CD8-positive, alpha-beta memory T cell (primary cell): ENCODE measurements around the gene DCLK2. TPM values are rescaled to one million over a fixed set of nuclear protein-coding genes. Genes with fewer than 3 reads are reported as not detected.
"Not testable (repeated sequence)": the region's sequence is repeated elsewhere in the genome, so short reads cannot be mapped to it uniquely, and the experiment has no call there.

Source experiments
- CTCF ChIA-PET: fragments of 350-600 bp; sonication (Branson Sonifier 250); formaldehyde crosslinking; loops from one replicate; lab custom pipeline; 2021; ENCODE audit warnings: antibody characterized with exemption; lab: Charles Lee
- POLR2A ChIA-PET: fragments of 350-600 bp; sonication (Branson Sonifier 250); formaldehyde crosslinking; loops from one replicate; lab custom pipeline; 2021; ENCODE audit warnings: antibody characterized with exemption; lab: Charles Lee
- DNase-seq, 5 donors: peaks; one replicate each; pipeline versions ENCODE4 v3.0.0 to v3.0.0-alpha.2; 2020 to 2022; ENCODE audit warnings: mixed read lengths in 1 of 5
- H3K27ac ChIP-seq: one replicate; pipeline ENCODE4 v1.7.0; 2013; ENCODE audit warnings: low read depth, mild to moderate bottlenecking, low read length, moderate library complexity
- H3K27me3 ChIP-seq: 2 replicates; pipeline ENCODE4 v1.7.0; 2013; ENCODE audit warnings: low read length, mild to moderate bottlenecking; ENCODE audit not compliant: insufficient read depth, poor library complexity, severe bottlenecking
- H3K36me3 ChIP-seq: 2 replicates; pipeline ENCODE4 v1.7.0; 2013; ENCODE audit warnings: mild to moderate bottlenecking, low read length, moderate library complexity; ENCODE audit not compliant: insufficient read depth
- H3K4me1 ChIP-seq: 2 replicates; pipeline ENCODE4 v1.7.0; 2013; ENCODE audit warnings: mild to moderate bottlenecking, low read length, moderate library complexity; ENCODE audit not compliant: insufficient read depth
- H3K4me3 ChIP-seq: 2 replicates; pipeline ENCODE4 v1.7.0; 2013; ENCODE audit warnings: mild to moderate bottlenecking, low read length
- H3K9me3 ChIP-seq: 2 replicates; pipeline ENCODE4 v1.7.0; 2013; ENCODE audit warnings: mild to moderate bottlenecking, low read length
- H3K27ac Mint-ChIP-seq, 8 donors: one replicate each; pipeline ENCODE4 v1.8.0; 2020 to 2021; ENCODE audit warnings: mixed read lengths in 8 of 8, mild to moderate bottlenecking in 6 of 8, inconsistent platforms in 3 of 8, moderate library complexity in 3 of 8
- H3K27me3 Mint-ChIP-seq, 2 donors: one replicate each; pipeline ENCODE4 v1.8.0; 2020 to 2021; ENCODE audit warnings: mixed read lengths in 2 of 2, mild to moderate bottlenecking in 1 of 2, moderate library complexity in 1 of 2
- H3K36me3 Mint-ChIP-seq, 3 donors: one replicate each; pipeline ENCODE4 v1.8.0; 2020 to 2021; ENCODE audit warnings: mixed read lengths in 3 of 3, inconsistent platforms in 1 of 3, mild to moderate bottlenecking in 1 of 3
- H3K4me1 Mint-ChIP-seq, 3 donors: one replicate each; pipeline ENCODE4 v1.8.0; 2020 to 2021; ENCODE audit warnings: mixed read lengths in 3 of 3, inconsistent platforms in 1 of 3, mild to moderate bottlenecking in 1 of 3
- H3K4me3 Mint-ChIP-seq, 7 donors: one replicate each; pipeline ENCODE4 v1.8.0; 2020 to 2021; ENCODE audit warnings: mixed read lengths in 7 of 7, mild to moderate bottlenecking in 6 of 7, moderate library complexity in 4 of 7, inconsistent platforms in 2 of 7
- H3K9me3 Mint-ChIP-seq, 5 donors: one replicate each; pipeline ENCODE4 v1.8.0; 2020 to 2022; ENCODE audit warnings: mixed read lengths in 5 of 5, mild to moderate bottlenecking in 3 of 5, moderate library complexity in 2 of 5, inconsistent platforms in 1 of 5
- polyA plus RNA-seq: library from polyadenylated mRNA; unstranded; fragments of 300-500 nt; fragmentation: Illumina TruSeq; gene quantifications from one replicate; pipeline ENCODE4 v1.2.3, GENCODE V29; 2021
- total RNA-seq, 2 experiments: library from RNA; stranded (reverse); gene quantifications; one replicate each; pipeline ENCODE4 v1.2.3, GENCODE V29; 2021

The DCLK2 gene
- total and polyA plus RNA-seq, 3 experiments from 2014 or later = not detected

DNA sequence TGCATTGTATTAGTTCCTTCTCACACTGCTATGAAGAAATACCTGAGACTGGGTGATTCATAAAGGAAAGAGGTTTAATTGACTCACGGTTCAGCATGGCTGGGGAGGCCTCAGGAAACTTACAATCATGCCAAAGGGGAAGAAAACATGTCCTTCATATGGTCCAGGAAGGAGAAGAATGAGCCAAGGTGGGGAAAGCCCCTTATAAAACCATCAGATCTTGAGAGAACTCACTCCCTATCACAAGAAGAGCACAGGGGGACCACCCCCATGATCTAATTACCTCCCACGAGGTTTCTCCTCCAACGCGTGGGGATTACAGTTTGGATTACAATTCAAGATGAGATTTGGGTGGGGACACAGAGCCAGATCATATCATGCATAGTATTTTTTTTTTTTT is 106.8 kb downstream of the DCLK2 start:
- H3K9me3 ChIP-seq, H3K4me3 ChIP-seq, H3K36me3 ChIP-seq, H3K4me1 Mint-ChIP-seq, H3K27ac Mint-ChIP-seq, H3K4me3 Mint-ChIP-seq, H3K4me1 ChIP-seq, H3K36me3 Mint-ChIP-seq, DNase-seq, CTCF ChIA-PET, H3K9me3 Mint-ChIP-seq, H3K27me3 ChIP-seq, POLR2A ChIA-PET, H3K27ac ChIP-seq: not testable (repeated sequence)
- H3K27me3 Mint-ChIP-seq = peaks cover 8 to 34% of the 10 kb centered on the region in 2 donors

DNA sequence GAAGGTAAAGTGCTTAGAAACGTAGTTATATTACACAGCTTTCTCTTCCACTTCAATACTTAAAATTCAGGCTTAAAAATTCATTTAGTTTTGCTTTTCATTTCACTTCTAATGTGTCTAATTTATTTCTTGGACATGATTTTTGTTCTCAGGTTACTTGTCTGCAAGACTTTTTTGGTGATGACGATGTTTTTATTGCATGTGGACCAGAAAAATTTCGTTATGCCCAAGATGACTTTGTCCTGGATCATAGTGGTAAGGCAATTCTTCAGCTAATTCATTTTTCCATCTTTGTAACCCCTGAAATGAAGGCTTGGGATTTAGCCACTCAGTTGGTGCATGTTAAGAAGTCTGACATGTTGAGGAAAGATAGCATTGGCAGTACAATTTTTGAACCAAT is 114.7 kb downstream of the DCLK2 start:
- H3K36me3 Mint-ChIP-seq = no peaks in the 10 kb centered on the region
- peaks cover 0 to 3% (median 2%) of the 10 kb centered on the region in 3 donors for H3K4me1 Mint-ChIP-seq
- H3K9me3 ChIP-seq = no peaks in the 10 kb centered on the region
- no peaks in the 10 kb centered on the region for H3K9me3 Mint-ChIP-seq
- no peak overlapping the region for H3K27ac ChIP-seq
- ChIA-PET CTCF (no interaction called here), POLR2A (no interaction called here)
- no peak overlapping the region for H3K4me3 Mint-ChIP-seq
- H3K4me3 ChIP-seq = no peak overlapping the region
- no peaks in the 10 kb centered on the region for H3K4me1 ChIP-seq
- no peak overlapping the region for H3K27ac Mint-ChIP-seq
- DNase-seq = no peak
- no peaks in the 10 kb centered on the region for H3K36me3 ChIP-seq
- no peaks in the 10 kb centered on the region for H3K27me3 ChIP-seq
- peaks cover 0 to 3% of the 10 kb centered on the region in 2 donors for H3K27me3 Mint-ChIP-seq

DNA sequence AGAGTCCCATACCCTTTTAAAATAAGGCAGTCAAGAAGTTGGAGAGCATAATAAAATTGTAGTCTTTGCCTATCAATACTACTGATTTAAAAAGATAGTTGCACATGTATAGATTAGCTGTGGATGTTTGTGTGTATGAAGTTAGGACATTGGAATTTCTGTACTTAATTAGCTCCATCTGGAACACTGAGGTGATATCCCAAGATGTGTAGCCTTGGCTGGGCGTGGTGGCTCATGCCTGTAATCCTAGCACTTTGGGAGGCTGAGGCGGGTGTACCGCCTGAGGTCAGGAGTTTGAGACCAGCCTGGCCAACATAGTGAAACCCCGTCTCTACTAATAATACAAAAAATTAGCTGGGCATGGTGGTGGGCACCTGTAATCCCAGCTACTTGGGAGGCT is 119.0 kb downstream of the DCLK2 start:
- H3K4me1 Mint-ChIP-seq, H3K4me3 ChIP-seq, POLR2A ChIA-PET, H3K9me3 ChIP-seq, H3K9me3 Mint-ChIP-seq, H3K27me3 Mint-ChIP-seq, H3K4me1 ChIP-seq, H3K36me3 Mint-ChIP-seq, H3K4me3 Mint-ChIP-seq, CTCF ChIA-PET, H3K27ac ChIP-seq, DNase-seq, H3K36me3 ChIP-seq, H3K27ac Mint-ChIP-seq, H3K27me3 ChIP-seq: not testable (repeated sequence)

DNA sequence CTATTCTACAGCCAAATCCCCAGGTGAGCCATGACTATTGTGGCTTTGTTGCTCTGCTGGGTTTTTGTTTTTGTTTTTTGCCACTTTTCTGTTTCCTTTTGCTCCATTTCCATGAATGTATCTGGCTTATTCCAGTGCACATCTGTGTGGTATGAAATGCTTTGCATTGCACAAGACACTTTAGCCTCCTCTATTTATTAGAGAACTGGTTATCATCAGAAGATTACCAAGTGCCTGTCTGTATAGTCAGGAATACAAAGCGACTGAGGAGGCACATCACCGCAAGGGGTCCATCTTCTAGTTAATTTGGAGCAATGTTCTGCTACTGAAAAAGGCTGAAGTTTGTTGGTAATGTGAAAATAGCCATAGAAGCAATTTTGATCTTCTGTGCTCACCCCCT is 120.8 kb downstream of the DCLK2 start:
- CTCF ChIA-PET = no interaction called here
- H3K4me3 Mint-ChIP-seq = no peak overlapping the region

DNA sequence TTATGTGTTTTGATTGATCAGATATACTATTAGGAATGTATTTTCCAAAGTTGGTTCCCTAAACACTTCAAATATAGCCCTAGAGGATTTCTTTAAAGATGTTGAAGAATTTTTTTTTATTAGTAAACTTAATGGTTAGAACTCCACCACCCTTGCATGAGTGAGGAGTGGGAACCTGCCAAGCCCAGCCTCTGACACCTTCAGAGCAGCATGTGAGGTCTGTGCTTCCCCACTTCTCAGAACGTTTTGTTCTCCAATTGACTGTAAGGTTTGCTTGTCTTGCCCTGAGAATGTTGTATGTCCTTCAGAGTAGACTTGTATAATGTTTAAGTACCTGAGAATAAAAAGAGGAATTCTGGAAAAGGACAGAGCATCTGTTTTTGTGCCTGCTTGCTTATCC is 126.8 kb downstream of the DCLK2 start:
- POLR2A ChIA-PET = no interaction called here
- CTCF ChIA-PET = no interaction called here

More for the DNA sequence above, 120.8 kb downstream of the DCLK2 start:
- POLR2A ChIA-PET = no interaction called here
- no peaks in the 10 kb centered on the region for H3K27me3 ChIP-seq
- H3K9me3 Mint-ChIP-seq = no peaks in the 10 kb centered on the region
- no peak overlapping the region for H3K27ac Mint-ChIP-seq
- no peaks in the 10 kb centered on the region for H3K36me3 Mint-ChIP-seq
- H3K4me1 Mint-ChIP-seq = no peaks in the 10 kb centered on the region
- peaks cover 0 to 17% of the 10 kb centered on the region in 2 donors for H3K27me3 Mint-ChIP-seq
- H3K4me3 ChIP-seq = no peak overlapping the region
- no peak for DNase-seq
- no peaks in the 10 kb centered on the region for H3K9me3 ChIP-seq
- H3K36me3 ChIP-seq = no peaks in the 10 kb centered on the region
- no peak overlapping the region for H3K27ac ChIP-seq
- H3K4me1 ChIP-seq = no peaks in the 10 kb centered on the region

DNA sequence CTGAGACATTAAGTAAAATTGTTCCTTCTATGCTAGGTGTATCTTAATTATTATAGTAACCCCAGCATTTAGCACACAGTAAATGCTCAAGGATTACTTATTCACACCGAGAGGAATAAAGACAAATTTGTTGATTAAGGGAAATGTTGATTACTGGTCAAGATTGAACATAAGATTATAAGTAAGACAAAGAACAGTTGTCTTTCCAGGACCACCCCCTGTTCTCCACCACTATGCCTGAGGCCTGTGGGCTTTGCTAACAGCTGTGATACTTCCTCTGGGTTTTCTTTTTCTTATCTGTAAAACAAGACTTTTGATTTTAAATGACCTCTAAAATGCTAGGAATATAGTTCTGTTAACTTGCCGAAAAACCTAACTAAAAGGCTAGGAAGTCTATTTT is 128.0 kb downstream of the DCLK2 start:
- H3K36me3 ChIP-seq = no peaks in the 10 kb centered on the region
- Mint-ChIP-seq H3K4me3 (no peak overlapping the region), H3K27ac (no peak overlapping the region), H3K4me1 (no peaks in the 10 kb centered on the region), H3K27me3 (peaks cover 0 to 18% of the 10 kb centered on the region in 2 donors), H3K36me3 (no peaks in the 10 kb centered on the region), H3K9me3 (no peaks in the 10 kb centered on the region)
- no peak overlapping the region for H3K27ac ChIP-seq
- no peak for DNase-seq
- no peak overlapping the region for H3K4me3 ChIP-seq
- ChIA-PET CTCF (no interaction called here), POLR2A (no interaction called here)
- no peaks in the 10 kb centered on the region for H3K4me1 ChIP-seq
- no peaks in the 10 kb centered on the region for H3K9me3 ChIP-seq
- H3K27me3 ChIP-seq = no peaks in the 10 kb centered on the region

More for the DNA sequence above, 126.8 kb downstream of the DCLK2 start:
- no peaks in the 10 kb centered on the region for H3K4me1 ChIP-seq
- no peak overlapping the region for H3K4me3 ChIP-seq
- H3K4me1 Mint-ChIP-seq = no peaks in the 10 kb centered on the region
- no peaks in the 10 kb centered on the region for H3K36me3 Mint-ChIP-seq
- H3K9me3 ChIP-seq = no peaks in the 10 kb centered on the region
- no peak overlapping the region for H3K27ac ChIP-seq
- no peaks in the 10 kb centered on the region for H3K36me3 ChIP-seq
- DNase-seq = no peak
- no peaks in the 10 kb centered on the region for H3K9me3 Mint-ChIP-seq
- H3K27me3 Mint-ChIP-seq = peaks cover 0 to 11% of the 10 kb centered on the region in 2 donors
- H3K4me3 Mint-ChIP-seq = no peak overlapping the region
- no peaks in the 10 kb centered on the region for H3K27me3 ChIP-seq
- no peak overlapping the region for H3K27ac Mint-ChIP-seq

DNA sequence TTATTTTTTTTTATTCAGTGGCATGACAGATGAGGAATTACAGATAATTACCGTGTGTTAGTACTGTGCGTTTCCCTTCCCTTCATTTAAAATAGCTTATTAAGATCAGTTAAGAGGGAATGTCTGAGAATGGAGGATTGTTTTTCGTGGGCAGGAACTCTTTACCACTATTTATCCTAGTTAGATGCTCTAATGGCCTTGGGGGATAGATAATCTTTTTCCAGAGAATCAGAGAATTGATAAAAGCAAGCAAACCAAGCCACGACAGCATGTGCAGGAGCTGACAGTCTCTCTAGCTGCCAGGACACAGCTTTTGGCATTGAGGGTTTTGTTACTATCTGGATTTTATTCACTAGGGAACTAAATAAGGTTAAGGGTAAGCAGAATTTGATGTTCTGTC is 128.7 kb downstream of the DCLK2 start:
- H3K4me3 Mint-ChIP-seq = no peak overlapping the region
- Histone ChIP-seq H3K27me3 (no peaks in the 10 kb centered on the region), H3K4me1 (no peaks in the 10 kb centered on the region), H3K27ac (no peak overlapping the region), H3K9me3 (no peaks in the 10 kb centered on the region), H3K4me3 (no peak overlapping the region), H3K36me3 (no peaks in the 10 kb centered on the region)
- H3K27ac Mint-ChIP-seq = no peak overlapping the region
- H3K36me3 Mint-ChIP-seq = no peaks in the 10 kb centered on the region
- no peak for DNase-seq
- H3K4me1 Mint-ChIP-seq = no peaks in the 10 kb centered on the region
- POLR2A ChIA-PET = no interaction called here
- CTCF ChIA-PET = no interaction called here
- H3K9me3 Mint-ChIP-seq = no peaks in the 10 kb centered on the region
- peaks cover 0 to 23% of the 10 kb centered on the region in 2 donors for H3K27me3 Mint-ChIP-seq

DNA sequence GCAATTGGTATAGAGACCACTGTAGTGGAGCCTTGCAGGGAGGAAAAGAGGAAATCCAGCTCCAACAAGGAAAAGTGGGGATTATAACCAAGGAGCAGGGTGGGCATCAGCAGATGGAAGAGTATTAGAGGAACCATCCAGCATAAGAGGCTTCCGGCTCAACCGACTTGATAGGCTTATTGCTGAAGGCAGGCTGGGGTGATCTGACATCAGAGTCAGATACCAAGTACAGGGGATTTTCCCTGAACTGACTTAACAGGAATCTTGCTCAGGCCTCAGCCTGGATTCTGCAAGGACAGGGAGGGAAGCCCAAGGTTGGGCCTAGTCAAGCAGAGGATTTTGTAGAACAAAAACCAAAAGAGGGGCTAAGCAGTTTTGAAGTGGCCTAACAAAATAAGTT is 129.6 kb downstream of the DCLK2 start:
- Mint-ChIP-seq H3K36me3 (no peaks in the 10 kb centered on the region), H3K4me1 (no peaks in the 10 kb centered on the region), H3K27me3 (peaks cover 0 to 22% of the 10 kb centered on the region in 2 donors), H3K9me3 (no peaks in the 10 kb centered on the region), H3K27ac (no peak overlapping the region), H3K4me3 (no peak overlapping the region)
- ChIA-PET CTCF (no interaction called here), POLR2A (no interaction called here)
- no peaks in the 10 kb centered on the region for H3K27me3 ChIP-seq
- no peak for DNase-seq
- no peaks in the 10 kb centered on the region for H3K9me3 ChIP-seq
- no peak overlapping the region for H3K27ac ChIP-seq
- H3K36me3 ChIP-seq = no peaks in the 10 kb centered on the region
- H3K4me3 ChIP-seq = no peak overlapping the region
- H3K4me1 ChIP-seq = no peaks in the 10 kb centered on the region
